CMK (cell line): Measurements from ENCODE around the gene HDAC2.
"Not testable (repeated sequence)": the region's sequence is repeated elsewhere in the genome, so short reads cannot be mapped to it uniquely, and the experiment has no call there.

Source experiments
- DNase-seq: peaks from one replicate; pipeline ENCODE4 v3.0.0-alpha.2; 2010; ENCODE audit warnings: low read depth

The HDAC2 gene

GRCh38 chr6:113970805-113971676 lies at the start of gene HDAC2:
Gene HDAC2 (minus strand): TSS chr6:113971148. CDS start chr6:113970908, 240 bp downstream.
- peak; percentile 87 for DNase-seq

GRCh38 chr6:114020196-114020595 lies 49.2 kb upstream of the HDAC2 start:
- DNase-seq: no peak

GRCh38 chr6:114017146-114017545 lies 46.2 kb upstream of the HDAC2 start:
- DNase-seq: not testable (repeated sequence)

GRCh38 chr6:114014106-114014505 lies 43.2 kb upstream of the HDAC2 start:
- DNase-seq: not testable (repeated sequence)

GRCh38 chr6:114011486-114011885 lies 40.5 kb upstream of the HDAC2 start:
- DNase-seq: not testable (repeated sequence)

GRCh38 chr6:114010540-114010939 lies 39.6 kb upstream of the HDAC2 start:
- DNase-seq: no peak

- no peak for DNase-seq
Observed at GRCh38 chr6:114009192-114009591, 38.2 kb upstream of the HDAC2 start.

GRCh38 chr6:114008331-114008730 lies 37.4 kb upstream of the HDAC2 start:
- no peak for DNase-seq

GRCh38 chr6:114007516-114007915 lies 36.6 kb upstream of the HDAC2 start:
- DNase-seq: no peak

GRCh38 chr6:114001354-114001753 lies 30.4 kb upstream of the HDAC2 start:
- no peak for DNase-seq

- DNase-seq: no peak
Observed at GRCh38 chr6:114000069-114000468, 29.1 kb upstream of the HDAC2 start.

- no peak for DNase-seq
Observed at GRCh38 chr6:113999284-113999683, 28.3 kb upstream of the HDAC2 start.

GRCh38 chr6:113998811-113999210 lies 27.9 kb upstream of the HDAC2 start:
- DNase-seq: no peak

- DNase-seq: no peak
Observed at GRCh38 chr6:113997116-113997515, 26.2 kb upstream of the HDAC2 start.

GRCh38 chr6:113995634-113996033 lies 24.7 kb upstream of the HDAC2 start:
- DNase-seq: no peak

GRCh38 chr6:113994934-113995342 lies 24.0 kb upstream of the HDAC2 start:
- peak; percentile 36 for DNase-seq

- no peak for DNase-seq
Observed at GRCh38 chr6:113989675-113990074, 18.7 kb upstream of the HDAC2 start.

GRCh38 chr6:113982675-113983074 lies 11.7 kb upstream of the HDAC2 start:
- DNase-seq: not testable (repeated sequence)

- no peak for DNase-seq
Observed at GRCh38 chr6:113982055-113982550, 11.2 kb upstream of the HDAC2 start.

- no peak for DNase-seq
Observed at GRCh38 chr6:113980937-113981554, 10.1 kb upstream of the HDAC2 start.

- no peak for DNase-seq
Observed at GRCh38 chr6:113979937-113980336, 9.0 kb upstream of the HDAC2 start.

GRCh38 chr6:113978084-113978675 lies 7.2 kb upstream of the HDAC2 start:
- DNase-seq: no peak

GRCh38 chr6:113976806-113977205 lies 5.9 kb upstream of the HDAC2 start:
- no peak for DNase-seq
